Activated CD8-positive, alpha-beta T cell treated with anti-CD3 and anti-CD28 coated beads, Interleukin-2, amount 10 ng/mL, durations not matched to agents 7 days and 5 days (primary cell): ENCODE measurements around the gene SRC. TPM values are rescaled to one million over a fixed set of nuclear protein-coding genes. Genes with fewer than 3 reads are reported as not detected.

Experiments used
- ATAC-seq: fragments of 150-1000 bp; cut with Tn5 transposase; one replicate; pipeline ENCODE4 v1.10.0; 2021; ENCODE audit warnings: moderate library complexity
- CTCF ChIA-PET: fragments of 350-600 bp; sonication (Branson Sonifier 250); formaldehyde crosslinking; loops from one replicate; lab custom pipeline; 2021; ENCODE audit warnings: antibody characterized with exemption; lab: Charles Lee
- POLR2A ChIA-PET: fragments of 350-600 bp; sonication (Branson Sonifier 250); formaldehyde crosslinking; loops from one replicate; lab custom pipeline; 2021; ENCODE audit warnings: antibody characterized with exemption; lab: Charles Lee
- DNase-seq: peaks from one replicate; pipeline ENCODE4 v3.0.0-alpha.2; 2020
- H3K27ac Mint-ChIP-seq: one replicate; pipeline ENCODE4 v1.8.0; 2021; ENCODE audit warnings: mild to moderate bottlenecking, mixed read lengths
- H3K27me3 Mint-ChIP-seq: one replicate; pipeline ENCODE4 v1.8.0; 2021; ENCODE audit warnings: low read depth, mixed read lengths
- H3K36me3 Mint-ChIP-seq: one replicate; pipeline ENCODE4 v1.8.0; 2021; ENCODE audit warnings: low read depth, mixed read lengths
- H3K4me1 Mint-ChIP-seq: one replicate; pipeline ENCODE4 v1.8.0; 2021; ENCODE audit warnings: low read depth, mixed read lengths
- H3K4me3 Mint-ChIP-seq: one replicate; pipeline ENCODE4 v1.8.0; 2021; ENCODE audit warnings: mild to moderate bottlenecking, mixed read lengths
- H3K9me3 Mint-ChIP-seq: one replicate; pipeline ENCODE4 v1.8.0; 2022; ENCODE audit warnings: mixed read lengths; ENCODE audit not compliant: insufficient read depth
- total RNA-seq, 2 experiments: library from RNA; stranded (reverse); gene quantifications; one replicate each; pipeline ENCODE4 v1.2.3, GENCODE V29; 2021

Gene SRC
- total RNA-seq, 2 experiments from 2014 or later: 3.2 to 6.5 TPM

GRCh38 chr20:37383229-37383989 is 37.5 kb downstream of the SRC start:
- ATAC-seq (no peak), DNase-seq (no peak)
- ChIA-PET POLR2A (interaction anchor here (0.6 kb wide), 1 partner anchor 647 kb away, joined by 3 read pairs; no protein-coding TSS in a partner anchor), CTCF (interaction anchor here (1.2 to 4.6 kb wide), 7 partner anchors 18 to 187 kb away, joined by 3 to 35 read pairs (median 4); partner anchors contain the start of gene MANBAL)
- Mint-ChIP-seq H3K27ac (peak overlapping the region; percentile 49), H3K4me1 (peaks cover 4% of the 10 kb centered on the region), H3K9me3 (no peaks in the 10 kb centered on the region), H3K36me3 (no peaks in the 10 kb centered on the region), H3K27me3 (peaks cover 5% of the 10 kb centered on the region), H3K4me3 (peak overlapping the region; percentile 15)

GRCh38 chr20:37384683-37385174 is 38.8 kb downstream of the SRC start:
- ChIA-PET CTCF (interaction anchor here (0.6 to 4.6 kb wide), 15 partner anchors 13 to 196 kb away, joined by 3 to 35 read pairs (median 4); partner anchors contain the start of gene MANBAL), POLR2A (no interaction called here)
- Mint-ChIP-seq H3K9me3 (no peaks in the 10 kb centered on the region), H3K4me3 (peak overlapping the region; percentile 74), H3K27ac (peak overlapping the region; percentile 75), H3K4me1 (peaks cover 4% of the 10 kb centered on the region), H3K27me3 (peaks cover 5% of the 10 kb centered on the region), H3K36me3 (no peaks in the 10 kb centered on the region)
- peak; percentile 94 for ATAC-seq
- DNase-seq: peak; percentile 84

- Mint-ChIP-seq H3K36me3 (no peaks in the 10 kb centered on the region), H3K4me3 (peak overlapping the region; percentile 74), H3K27ac (peak overlapping the region; percentile 75), H3K4me1 (peaks cover 4% of the 10 kb centered on the region), H3K9me3 (no peaks in the 10 kb centered on the region), H3K27me3 (peaks cover 5% of the 10 kb centered on the region)
- DNase-seq (no peak), ATAC-seq (no peak)
- POLR2A ChIA-PET: no interaction called here
- CTCF ChIA-PET: interaction anchor here (0.6 to 4.6 kb wide), 13 partner anchors 13 to 190 kb away, joined by 3 to 35 read pairs (median 4); partner anchors contain the start of gene MANBAL
Observed at GRCh38 chr20:37385176-37385575, 39.2 kb downstream of the SRC start.

GRCh38 chr20:37385659-37386504 is 39.9 kb downstream of the SRC start:
- peaks cover 4% of the 10 kb centered on the region for H3K4me1 Mint-ChIP-seq
- no peak for DNase-seq
- no peak overlapping the region for H3K27ac Mint-ChIP-seq
- H3K36me3 Mint-ChIP-seq: no peaks in the 10 kb centered on the region
- no peak for ATAC-seq
- POLR2A ChIA-PET: no interaction called here
- H3K4me3 Mint-ChIP-seq: no peak overlapping the region
- no peaks in the 10 kb centered on the region for H3K9me3 Mint-ChIP-seq
- H3K27me3 Mint-ChIP-seq: peaks cover 5% of the 10 kb centered on the region
- CTCF ChIA-PET: interaction anchor here (0.6 to 4.6 kb wide), 8 partner anchors 14 to 190 kb away, joined by 3 to 35 read pairs (median 5); no protein-coding TSS in a partner anchor

GRCh38 chr20:37386505-37387251 is 40.7 kb downstream of the SRC start:
- Mint-ChIP-seq H3K36me3 (no peaks in the 10 kb centered on the region), H3K4me1 (peaks cover 4% of the 10 kb centered on the region), H3K27ac (no peak overlapping the region), H3K4me3 (no peak overlapping the region), H3K27me3 (peaks cover 5% of the 10 kb centered on the region), H3K9me3 (no peaks in the 10 kb centered on the region)
- DNase-seq (no peak), ATAC-seq (no peak)
- ChIA-PET CTCF (no interaction called here), POLR2A (no interaction called here)

GRCh38 chr20:37387519-37388269 is 41.8 kb downstream of the SRC start:
- Mint-ChIP-seq H3K27ac (no peak overlapping the region), H3K4me1 (peaks cover 4% of the 10 kb centered on the region), H3K9me3 (no peaks in the 10 kb centered on the region), H3K4me3 (no peak overlapping the region), H3K36me3 (no peaks in the 10 kb centered on the region), H3K27me3 (peaks cover 5% of the 10 kb centered on the region)
- DNase-seq: no peak
- ChIA-PET CTCF (no interaction called here), POLR2A (no interaction called here)
- no peak for ATAC-seq

GRCh38 chr20:37388831-37389230 is 42.9 kb downstream of the SRC start:
- ChIA-PET POLR2A (no interaction called here), CTCF (no interaction called here)
- no peak overlapping the region for H3K4me3 Mint-ChIP-seq
- H3K36me3 Mint-ChIP-seq: no peaks in the 10 kb centered on the region
- no peak for DNase-seq
- no peak overlapping the region for H3K27ac Mint-ChIP-seq
- H3K27me3 Mint-ChIP-seq: peaks cover 3% of the 10 kb centered on the region
- no peak for ATAC-seq
- H3K9me3 Mint-ChIP-seq: no peaks in the 10 kb centered on the region
- peaks cover 4% of the 10 kb centered on the region for H3K4me1 Mint-ChIP-seq

- no peak overlapping the region for H3K4me3 Mint-ChIP-seq
- H3K27ac Mint-ChIP-seq: no peak overlapping the region
- ATAC-seq: no peak
- ChIA-PET POLR2A (no interaction called here), CTCF (no interaction called here)
- H3K9me3 Mint-ChIP-seq: no peaks in the 10 kb centered on the region
- no peak for DNase-seq
- peaks cover 4% of the 10 kb centered on the region for H3K4me1 Mint-ChIP-seq
- peaks cover 3% of the 10 kb centered on the region for H3K27me3 Mint-ChIP-seq
- no peaks in the 10 kb centered on the region for H3K36me3 Mint-ChIP-seq
Observed at GRCh38 chr20:37389241-37389747, 43.4 kb downstream of the SRC start.

- ChIA-PET POLR2A (no interaction called here), CTCF (interaction anchor here (0.8 to 0.9 kb wide), 2 partner anchors 8 to 11 kb away, joined by 3 read pairs; no protein-coding TSS in a partner anchor)
- H3K36me3 Mint-ChIP-seq: no peaks in the 10 kb centered on the region
- H3K27ac Mint-ChIP-seq: no peak overlapping the region
- H3K27me3 Mint-ChIP-seq: peaks cover 2% of the 10 kb centered on the region
- no peak for DNase-seq
- H3K9me3 Mint-ChIP-seq: no peaks in the 10 kb centered on the region
- H3K4me3 Mint-ChIP-seq: no peak overlapping the region
- ATAC-seq: no peak
- H3K4me1 Mint-ChIP-seq: peaks cover 2% of the 10 kb centered on the region
Observed at GRCh38 chr20:37389844-37390275, 43.9 kb downstream of the SRC start.

- Mint-ChIP-seq H3K4me1 (no peaks in the 10 kb centered on the region), H3K9me3 (no peaks in the 10 kb centered on the region), H3K36me3 (no peaks in the 10 kb centered on the region), H3K4me3 (no peak overlapping the region), H3K27ac (no peak overlapping the region), H3K27me3 (no peaks in the 10 kb centered on the region)
- POLR2A ChIA-PET: no interaction called here
- ATAC-seq (no peak), DNase-seq (no peak)
- CTCF ChIA-PET: interaction anchor here (0.8 to 0.9 kb wide), 2 partner anchors 9 to 11 kb away, joined by 3 read pairs; no protein-coding TSS in a partner anchor
Observed at GRCh38 chr20:37390503-37390890, 44.6 kb downstream of the SRC start.
